Keratinocyte (primary cell): ENCODE measurements around the gene VANGL2. TPM values are rescaled to one million over a fixed set of nuclear protein-coding genes. Genes with fewer than 3 reads are reported as not detected.

Experiments
- DNase-seq: peaks from one replicate; pipeline ENCODE4 v3.0.0-alpha.2; 2011; ENCODE audit warnings: low read depth, missing footprints, low spot score
- FAIRE-seq: peaks from 2 replicates; lab custom pipeline; 2011; peaks lifted over from hg19 to GRCh38; lab: Jason Lieb, UNC
- H2AFZ ChIP-seq: 2 replicates; pipeline ENCODE4 v1.6.0; 2012; ENCODE audit warnings: low read length, control low read depth, inconsistent platforms; ENCODE audit not compliant: control insufficient read depth
- H3K27ac ChIP-seq: 2 replicates; pipeline ENCODE4 v1.5.1; 2011; ENCODE audit warnings: low read length; ENCODE audit not compliant: control insufficient read depth, insufficient read depth
- H3K27me3 ChIP-seq: 3 replicates; pipeline ENCODE4 v1.6.0; 2011; ENCODE audit warnings: low read length; ENCODE audit not compliant: control insufficient read depth, insufficient read depth; ENCODE audit errors: extremely low read depth
- H3K36me3 ChIP-seq, 2 experiments: 2 replicates in 1 of 2; 3 replicates in 1 of 2; pipeline ENCODE4 v1.5.1; 2011; ENCODE audit warnings: low read length in 2 of 2, mild to moderate bottlenecking in 1 of 2; ENCODE audit not compliant: control insufficient read depth in 2 of 2, insufficient read depth in 2 of 2; ENCODE audit errors: extremely low read depth in 1 of 2
- H3K4me1 ChIP-seq: 3 replicates; pipeline ENCODE4 v1.5.1; 2011; ENCODE audit warnings: low read length; ENCODE audit not compliant: control insufficient read depth, insufficient read depth; ENCODE audit errors: extremely low read depth
- H3K4me2 ChIP-seq: 3 replicates; pipeline ENCODE4 v1.6.0; 2011; ENCODE audit warnings: low read depth, low read length; ENCODE audit not compliant: control insufficient read depth, insufficient read depth; ENCODE audit errors: extremely low read depth
- H3K4me3 ChIP-seq, 3 experiments: fragments of 200-600 bp in 1 of 3; sonication (generic) in 1 of 3; 2 replicates in 2 of 3; 3 replicates in 1 of 3; pipeline ENCODE4 v1.5.1; 2011 to 2016; ENCODE audit warnings: low read length in 3 of 3, mild to moderate bottlenecking in 3 of 3, control low read depth in 2 of 3, inconsistent platforms in 1 of 3, low read depth in 1 of 3, mixed read lengths in 1 of 3, mixed run types in 1 of 3, moderate library complexity in 1 of 3; ENCODE audit not compliant: control insufficient read depth in 2 of 3, insufficient read depth in 2 of 3; ENCODE audit errors: extremely low read depth in 1 of 3
- H3K79me2 ChIP-seq: 2 replicates; pipeline ENCODE4 v1.6.0; 2012; ENCODE audit warnings: low read length; ENCODE audit not compliant: control insufficient read depth, insufficient read depth
- H3K9ac ChIP-seq: 3 replicates; pipeline ENCODE4 v1.6.0; 2011; ENCODE audit warnings: low read length; ENCODE audit not compliant: control insufficient read depth, insufficient read depth; ENCODE audit errors: extremely low read depth
- H3K9me1 ChIP-seq: 3 replicates; pipeline ENCODE4 v1.6.0; 2011; ENCODE audit warnings: low read length; ENCODE audit not compliant: control insufficient read depth, insufficient read depth; ENCODE audit errors: extremely low read depth
- H3K9me3 ChIP-seq: 2 replicates; pipeline ENCODE4 v1.5.1; 2012; ENCODE audit warnings: low read depth, low read length; ENCODE audit not compliant: control insufficient read depth
- H4K20me1 ChIP-seq: 3 replicates; pipeline ENCODE4 v1.6.0; 2011; ENCODE audit warnings: low read length; ENCODE audit not compliant: control insufficient read depth, insufficient read depth; ENCODE audit errors: extremely low read depth
- EZH2 ChIP-seq: IDR thresholded peaks from one replicate; pipeline ENCODE4 v1.6.1; 2012; ENCODE audit warnings: inconsistent platforms, mild to moderate bottlenecking, low read length, moderate library complexity
- dilution Hi-C: fragments of 300-500 bp; cut with MboI; formaldehyde crosslinking; loops from one replicate; pipeline ENCODE4 v1.7.0; 2020; ENCODE audit warnings: low sequenced_read_pairs; ENCODE audit not compliant: extremely low pct_ligation_motif_present
- polyA plus RNA-seq, 5 experiments: library from polyadenylated mRNA; depleted of rRNA in 3 of 5; stranded (reverse) in 3 of 5; stranded (forward) in 1 of 5; unstranded in 1 of 5; fragments of >200 nt; gene quantifications; 1 replicate in 1 of 5; 2 replicates in 3 of 5; 3 replicates in 1 of 5; pipeline versions ENCODE4 v1.2.1 to v1.2.3, GENCODE V29; 2011 to 2012; ENCODE audit warnings: missing spikeins in 2 of 5, low read depth in 1 of 5, low replicate concordance in 1 of 5
- TF ChIP-seq, protein P1 (sequence below), 3 experiments: IDR thresholded peaks in 1 of 3; conservative IDR thresholded peaks in 1 of 3; optimal IDR thresholded peaks in 1 of 3; 2 replicates in 2 of 3; 3 replicates in 1 of 3; pipeline versions ENCODE3 to v1.5.1; 2011; ENCODE audit warnings: low read length in 3 of 3, mild to moderate bottlenecking in 3 of 3, moderate library complexity in 2 of 3, control low read depth in 1 of 3, inconsistent platforms in 1 of 3; ENCODE audit not compliant: insufficient read depth in 2 of 3; ENCODE audit errors: extremely low read depth in 1 of 3

Gene VANGL2
- polyA plus RNA-seq, 1 donor (not counting 4 experiments of a cell fraction or from before 2014, with no cell fraction given) = 10.9 TPM

DNA sequence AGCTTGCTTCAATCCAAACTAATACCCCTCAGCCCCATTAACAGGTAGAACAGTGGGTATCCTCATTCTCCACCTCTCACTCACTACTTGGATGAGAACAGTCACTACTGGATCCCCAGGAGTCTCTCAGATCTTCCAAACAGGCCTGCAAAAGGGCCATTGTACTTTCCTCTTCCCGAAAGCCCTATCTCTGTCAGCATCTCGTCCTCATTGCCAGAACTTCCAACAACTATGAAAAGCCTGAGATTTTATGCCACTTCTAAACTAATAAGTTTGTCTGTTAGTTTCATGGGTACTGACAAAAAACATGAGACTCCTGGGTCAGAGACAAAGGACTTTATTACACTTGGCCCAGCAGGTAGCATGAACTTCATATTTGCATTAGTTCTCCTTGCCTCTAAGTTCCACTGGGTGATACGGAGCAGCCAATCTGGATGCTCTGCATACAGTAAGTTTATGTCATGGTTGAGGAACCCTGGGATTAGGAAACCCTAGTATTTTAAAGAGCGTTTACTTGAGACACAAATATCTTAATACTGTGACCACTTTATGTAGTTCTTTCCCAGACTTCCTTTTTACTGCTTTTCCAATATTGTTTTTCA lies 38.1 kb downstream of the VANGL2 start:
- H3K4me2 ChIP-seq = peak overlapping the region; percentile 86
- no peaks in the 10 kb centered on the region for H3K36me3 ChIP-seq
- peak overlapping the region; percentile 89 for H2AFZ ChIP-seq

DNA sequence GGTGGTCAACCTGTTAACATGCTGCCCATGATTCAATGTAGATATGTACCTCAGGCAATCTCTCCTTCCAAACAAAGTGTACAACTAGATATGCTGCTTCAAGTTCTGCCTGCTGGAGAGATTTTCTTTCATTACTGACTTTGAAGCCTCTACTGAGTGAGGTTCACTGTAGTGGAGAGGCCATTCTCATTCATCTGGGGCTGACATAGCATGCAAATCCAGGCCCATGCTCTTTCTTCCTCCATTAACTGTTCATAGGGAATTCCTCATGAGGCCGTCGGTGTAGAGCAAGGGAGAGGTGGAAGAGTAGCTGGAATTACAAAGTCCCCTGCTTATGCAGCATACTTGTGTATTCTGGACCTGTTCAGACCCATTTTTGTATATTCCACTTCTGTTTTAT lies 38.6 kb downstream of the VANGL2 start:
- Histone ChIP-seq H3K9ac (no peak overlapping the region), H3K9me3 (no peaks in the 10 kb centered on the region), H4K20me1 (no peaks in the 10 kb centered on the region), H3K27me3 (no peaks in the 10 kb centered on the region), H3K9me1 (no peaks in the 10 kb centered on the region), H3K36me3 (no peaks in the 10 kb centered on the region), H3K27ac (no peak overlapping the region), H3K4me3 (no peak overlapping the region), H2AFZ (no peak overlapping the region), H3K4me1 (peaks cover 6% of the 10 kb centered on the region), H3K79me2 (no peaks in the 10 kb centered on the region), H3K4me2 (no peak overlapping the region)
- TF ChIP-seq, protein P1, sequence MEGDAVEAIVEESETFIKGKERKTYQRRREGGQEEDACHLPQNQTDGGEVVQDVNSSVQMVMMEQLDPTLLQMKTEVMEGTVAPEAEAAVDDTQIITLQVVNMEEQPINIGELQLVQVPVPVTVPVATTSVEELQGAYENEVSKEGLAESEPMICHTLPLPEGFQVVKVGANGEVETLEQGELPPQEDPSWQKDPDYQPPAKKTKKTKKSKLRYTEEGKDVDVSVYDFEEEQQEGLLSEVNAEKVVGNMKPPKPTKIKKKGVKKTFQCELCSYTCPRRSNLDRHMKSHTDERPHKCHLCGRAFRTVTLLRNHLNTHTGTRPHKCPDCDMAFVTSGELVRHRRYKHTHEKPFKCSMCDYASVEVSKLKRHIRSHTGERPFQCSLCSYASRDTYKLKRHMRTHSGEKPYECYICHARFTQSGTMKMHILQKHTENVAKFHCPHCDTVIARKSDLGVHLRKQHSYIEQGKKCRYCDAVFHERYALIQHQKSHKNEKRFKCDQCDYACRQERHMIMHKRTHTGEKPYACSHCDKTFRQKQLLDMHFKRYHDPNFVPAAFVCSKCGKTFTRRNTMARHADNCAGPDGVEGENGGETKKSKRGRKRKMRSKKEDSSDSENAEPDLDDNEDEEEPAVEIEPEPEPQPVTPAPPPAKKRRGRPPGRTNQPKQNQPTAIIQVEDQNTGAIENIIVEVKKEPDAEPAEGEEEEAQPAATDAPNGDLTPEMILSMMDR (optimal IDR thresholded peaks at IDR 0.05 in 1 of 3, IDR thresholded peaks at IDR 0.05 in 1 of 3, conservative IDR thresholded peaks at IDR 0.05 in 1 of 3; ENCODE audit: extremely low read depth in 1 of 3, insufficient read depth in 2 of 3, low read length in 3 of 3) = no peak
- TF ChIP-seq EZH2 = no peak
- dilution Hi-C loops = loop anchor here (25.0 kb wide), 1 partner anchor 173 kb away; no protein-coding TSS in a partner anchor
- FAIRE-seq (no peak), DNase-seq (no peak)

More for the DNA sequence above, 38.1 kb downstream of the VANGL2 start:
- TF ChIP-seq EZH2 = no peak
- TF ChIP-seq, protein P1 (optimal IDR thresholded peaks at IDR 0.05 in 1 of 3, IDR thresholded peaks at IDR 0.05 in 1 of 3, conservative IDR thresholded peaks at IDR 0.05 in 1 of 3; ENCODE audit: extremely low read depth in 1 of 3, insufficient read depth in 2 of 3, low read length in 3 of 3) = no peak
- H3K4me3 ChIP-seq = peak overlapping the region in 2 of 3 experiments; percentile 47 to 65
- H3K4me1 ChIP-seq = peaks cover 6% of the 10 kb centered on the region
- no peaks in the 10 kb centered on the region for H3K27me3 ChIP-seq
- no peaks in the 10 kb centered on the region for H3K9me1 ChIP-seq
- DNase-seq (no peak), FAIRE-seq (peak; percentile 41)
- dilution Hi-C loops = loop anchor here (25.0 kb wide), 1 partner anchor 174 kb away; no protein-coding TSS in a partner anchor
- H3K27ac ChIP-seq = no peak overlapping the region
- H4K20me1 ChIP-seq = no peaks in the 10 kb centered on the region
- no peaks in the 10 kb centered on the region for H3K79me2 ChIP-seq
- H3K9ac ChIP-seq = peak overlapping the region; percentile 5
- H3K9me3 ChIP-seq = no peaks in the 10 kb centered on the region
